GM21367 (cell line): Measurements from ENCODE around the gene MANSC1.

Experiments
- ATAC-seq: cut with Tn5 transposase; IDR thresholded peaks from one replicate; pipeline ENCODE4 v1.9.1; 2021; ENCODE audit not compliant: unreplicated experiment

The MANSC1 gene

DNA sequence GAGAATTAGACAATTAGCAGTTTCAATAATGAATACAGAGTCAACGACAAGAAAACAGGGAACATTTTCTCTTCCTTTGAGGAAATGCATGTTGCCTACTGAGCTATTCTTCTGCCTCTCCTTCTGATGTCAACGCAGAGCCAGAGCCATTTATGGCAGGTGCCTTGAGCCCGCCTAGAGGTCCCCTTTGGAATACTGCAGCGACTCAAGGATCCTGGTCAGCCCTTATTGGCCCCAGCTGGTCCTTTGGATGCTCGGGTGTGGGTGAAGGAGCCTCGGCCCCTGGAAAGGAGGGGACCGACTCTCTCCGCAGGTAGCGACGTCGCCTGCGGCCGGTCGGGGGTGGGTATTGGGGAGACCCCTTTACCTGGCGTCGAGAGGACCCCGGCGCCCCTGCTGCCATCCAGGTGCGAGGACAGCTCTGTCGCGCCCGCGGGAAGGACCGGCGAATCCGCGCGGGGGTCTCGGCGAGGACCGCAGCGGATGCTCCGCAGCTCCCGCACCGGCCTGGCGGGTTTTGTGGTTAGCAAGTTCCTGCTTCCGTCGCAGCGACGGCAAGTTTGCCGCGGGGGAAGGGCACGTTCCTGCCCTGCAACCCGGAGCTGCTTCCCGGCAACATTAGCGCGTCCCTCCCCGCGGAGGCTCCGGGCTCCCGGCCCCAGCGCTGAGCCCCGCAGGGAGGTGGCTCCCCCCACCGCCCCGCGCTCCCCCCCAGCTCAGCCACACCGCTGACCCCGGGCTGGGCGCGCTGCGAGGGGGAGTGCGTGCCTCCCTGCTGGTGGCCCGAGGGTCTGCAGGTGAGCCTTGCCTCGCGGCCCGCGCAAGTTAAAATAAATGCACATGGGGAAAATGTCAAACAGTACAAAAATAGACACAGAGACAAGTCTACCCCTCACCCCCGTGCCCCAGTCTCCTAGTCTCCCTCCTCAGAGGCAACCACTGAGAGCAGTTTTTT, at the start of gene MANSC1:
Gene MANSC1, minus strand, starts transcription at position 532 of the 955 bp plus-strand sequence. CDS start 6,928 bp downstream, outside the sequence.
- no peak for ATAC-seq

DNA sequence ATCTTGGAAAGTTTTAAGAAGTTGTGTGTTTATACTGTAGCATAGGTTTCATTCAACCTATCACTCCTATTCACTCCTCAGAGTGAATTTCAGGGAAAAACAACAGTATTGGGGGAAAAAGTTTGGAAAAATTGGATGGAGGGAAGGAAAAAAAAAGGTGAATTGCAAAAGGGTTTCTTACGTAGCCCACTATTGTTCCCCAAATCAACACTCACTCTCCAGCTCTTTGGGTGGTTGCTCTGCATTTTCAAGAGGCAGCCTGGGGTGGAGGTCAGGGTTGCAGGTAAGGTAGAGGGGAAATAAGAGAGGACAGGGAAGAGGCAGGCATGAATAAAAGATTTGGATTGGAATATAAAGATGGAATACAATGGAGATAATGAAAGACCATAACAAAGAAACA, 49.1 kb upstream of the MANSC1 start:
- ATAC-seq: no peak

DNA sequence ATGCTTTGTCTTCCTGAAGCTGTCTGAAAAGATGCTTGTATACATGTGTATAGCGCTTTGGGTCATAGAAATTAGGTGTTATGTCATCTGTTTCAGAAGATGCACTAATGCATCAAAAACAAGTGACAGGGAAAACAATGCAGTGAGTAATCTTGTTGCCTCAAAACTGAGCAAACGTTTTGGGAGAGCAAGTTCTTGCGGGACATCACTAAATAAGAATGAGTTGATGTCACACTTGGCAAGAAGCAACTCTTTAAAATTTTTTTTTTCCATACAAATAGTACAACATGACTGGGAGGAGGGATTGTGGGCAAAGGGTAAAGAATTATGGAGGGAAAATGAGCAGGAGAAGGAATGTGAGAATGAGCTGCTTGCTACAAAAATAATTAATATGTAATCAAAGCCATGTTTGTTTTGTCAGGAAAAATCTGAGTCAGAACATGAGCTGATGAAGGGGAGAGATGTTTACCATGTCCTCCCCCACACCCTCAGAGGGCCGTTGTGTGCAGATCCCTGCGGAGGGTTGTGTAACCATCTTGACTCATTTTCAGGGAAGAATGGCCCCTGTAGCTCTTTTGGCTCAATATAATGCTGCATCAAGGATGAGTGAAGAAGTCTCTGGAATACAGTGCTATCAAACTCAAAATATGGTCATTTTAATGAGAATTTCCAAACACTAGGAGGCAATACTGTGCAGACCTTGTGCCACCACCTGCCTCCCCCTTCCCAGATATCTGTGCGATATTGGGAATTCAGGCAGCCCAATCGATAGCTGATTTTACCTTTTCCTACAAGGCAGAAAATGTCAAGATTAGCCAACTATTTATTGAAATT, 48.2 kb upstream of the MANSC1 start:
- no peak for ATAC-seq

DNA sequence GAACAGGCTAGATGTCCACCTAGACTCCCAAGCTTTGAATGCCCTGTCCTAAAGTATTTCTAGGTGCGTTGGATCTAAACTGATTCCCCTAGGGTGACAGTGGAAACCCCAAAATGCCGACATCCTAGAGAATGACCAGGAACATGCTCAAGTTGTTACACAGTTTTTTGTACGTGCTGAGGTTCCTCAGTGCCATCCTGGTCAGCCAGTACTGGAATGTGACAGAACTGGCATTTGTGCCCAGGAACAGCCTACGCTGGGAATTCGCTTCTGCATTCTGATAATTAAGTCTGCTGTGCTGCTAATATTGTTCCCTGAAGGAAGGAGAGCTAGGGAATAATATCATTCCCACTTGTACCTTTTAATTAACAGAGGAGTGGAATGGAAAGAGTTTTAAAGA, 47.1 kb upstream of the MANSC1 start:
- no peak for ATAC-seq

DNA sequence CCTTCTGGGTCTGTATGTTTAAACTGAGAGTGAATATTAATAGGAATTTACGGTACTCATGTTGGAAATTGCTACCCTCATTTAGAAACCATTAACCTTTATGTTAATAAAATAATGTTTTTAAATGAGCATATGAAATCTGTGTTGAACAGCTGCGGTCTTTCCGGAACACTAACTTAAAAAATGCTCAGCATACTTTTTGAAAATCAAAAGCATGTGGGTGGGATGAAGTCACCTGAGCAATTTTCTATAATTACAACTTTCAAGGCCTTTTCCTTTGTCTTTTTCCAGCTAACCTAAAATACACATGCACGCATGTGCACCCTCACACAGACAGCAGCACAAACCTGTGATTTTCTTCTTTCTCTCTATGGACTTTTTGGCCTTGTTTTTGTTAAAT, 46.7 kb upstream of the MANSC1 start:
- no peak for ATAC-seq

DNA sequence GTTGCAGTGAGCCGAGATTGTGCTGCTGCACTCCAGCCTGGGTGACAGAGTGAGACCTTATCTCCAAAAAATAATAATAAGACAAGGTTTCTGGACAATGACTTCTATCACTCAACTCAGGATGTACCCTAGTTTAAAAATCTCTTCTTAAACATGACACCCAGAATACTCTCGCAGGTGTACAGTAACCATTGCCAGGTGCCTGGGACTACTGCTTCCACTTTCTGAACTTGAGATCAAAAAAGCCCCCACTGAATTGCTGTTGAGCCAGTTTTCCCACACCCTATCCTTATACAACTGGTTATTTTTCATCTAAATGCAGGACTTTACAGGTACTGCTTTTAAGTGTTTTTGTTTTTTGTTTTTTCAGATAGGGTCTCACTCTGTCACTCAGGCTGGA, 43.1 kb upstream of the MANSC1 start:
- no peak for ATAC-seq

DNA sequence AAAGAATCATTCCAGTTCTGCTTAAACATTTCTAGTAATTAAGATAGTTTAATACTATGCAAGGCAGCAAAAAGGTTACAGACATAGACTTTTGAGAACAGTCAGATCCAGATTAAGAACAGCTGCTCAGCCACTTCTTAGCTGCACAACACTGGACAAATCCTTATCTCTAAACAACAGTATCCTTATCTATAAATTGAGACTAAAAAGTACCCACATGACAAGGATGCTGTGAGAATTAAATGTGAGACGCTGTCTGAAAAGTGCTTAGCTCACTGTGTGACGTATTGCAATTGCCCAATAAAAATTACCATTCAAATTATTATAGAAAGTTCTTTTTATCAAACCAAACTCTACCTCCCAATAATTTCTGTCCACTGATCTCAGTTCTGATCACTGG, 42.4 kb upstream of the MANSC1 start:
- no peak for ATAC-seq

DNA sequence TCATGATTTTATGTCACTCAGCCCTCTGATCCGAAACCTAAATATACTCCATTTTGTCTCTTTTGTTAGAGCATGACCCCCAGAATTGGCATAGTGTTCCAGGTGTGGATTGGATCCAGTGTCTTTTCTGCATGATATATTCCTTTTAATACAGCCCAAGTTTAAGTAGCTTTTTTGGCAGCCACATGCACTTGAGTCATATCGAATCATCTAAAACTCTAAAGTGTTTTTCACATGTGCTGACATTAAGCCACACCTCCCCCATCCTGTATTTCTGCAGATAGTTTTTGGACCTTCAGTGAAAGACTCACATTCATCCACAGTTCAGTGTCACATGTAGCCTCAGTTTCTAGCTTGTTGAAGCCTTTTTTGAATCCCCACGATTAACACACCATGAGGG, 37.5 kb upstream of the MANSC1 start:
- ATAC-seq: no peak

DNA sequence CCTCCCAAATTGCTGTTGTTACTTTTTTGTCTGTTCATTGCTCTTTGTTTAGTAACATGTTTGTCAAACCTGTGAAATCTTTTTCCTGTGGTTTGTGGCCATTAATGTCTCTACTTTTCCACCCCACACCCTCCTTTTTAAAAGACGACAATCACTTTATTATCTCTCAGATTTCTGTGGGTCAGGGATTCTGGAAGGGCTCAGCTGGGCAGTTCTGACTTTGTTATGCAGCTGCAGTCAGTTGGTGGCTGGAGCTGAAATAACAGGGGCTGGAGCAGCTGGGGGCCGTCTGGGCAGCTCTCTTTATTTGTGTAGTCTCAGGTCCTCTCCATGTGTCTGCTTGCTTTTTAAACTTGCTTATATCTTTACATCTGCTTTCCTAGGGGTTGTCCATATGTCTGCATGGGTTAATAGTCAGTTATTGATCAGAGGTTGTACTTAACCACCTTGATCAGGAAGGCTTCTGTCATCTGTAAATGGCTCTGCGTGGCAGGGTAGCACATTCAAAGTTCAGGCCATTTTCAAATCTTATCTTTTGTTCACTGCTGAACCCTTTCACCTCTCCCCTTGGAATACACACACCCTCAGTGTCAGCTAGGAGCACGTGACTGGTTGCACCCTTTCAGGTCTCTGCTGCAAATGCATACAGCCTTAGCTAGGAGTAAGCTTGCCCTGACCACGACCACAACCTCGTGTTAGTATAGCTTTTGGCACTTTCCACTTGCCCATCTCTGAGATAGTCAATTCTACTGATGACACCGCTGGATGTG, 34.7 kb upstream of the MANSC1 start:
- no peak for ATAC-seq

DNA sequence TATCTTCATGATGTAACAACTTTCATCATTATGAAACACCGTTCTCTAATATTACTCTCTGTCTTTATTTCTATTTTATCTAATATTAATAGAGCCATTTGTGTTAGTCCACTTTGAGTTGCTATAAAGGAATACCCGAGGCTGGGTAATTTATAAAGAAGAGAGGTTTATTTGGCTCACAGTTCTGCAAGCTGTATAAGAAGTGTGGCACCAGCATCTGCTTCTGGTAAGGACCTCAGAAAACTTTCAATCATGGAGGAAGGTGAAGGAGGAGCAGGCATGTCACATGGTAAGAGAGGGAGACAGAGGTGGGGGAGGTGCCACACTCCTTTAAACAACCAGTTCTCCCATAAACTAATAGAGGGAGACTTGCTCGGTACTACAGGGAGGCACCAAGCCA, 31.9 kb upstream of the MANSC1 start:
- no peak for ATAC-seq

DNA sequence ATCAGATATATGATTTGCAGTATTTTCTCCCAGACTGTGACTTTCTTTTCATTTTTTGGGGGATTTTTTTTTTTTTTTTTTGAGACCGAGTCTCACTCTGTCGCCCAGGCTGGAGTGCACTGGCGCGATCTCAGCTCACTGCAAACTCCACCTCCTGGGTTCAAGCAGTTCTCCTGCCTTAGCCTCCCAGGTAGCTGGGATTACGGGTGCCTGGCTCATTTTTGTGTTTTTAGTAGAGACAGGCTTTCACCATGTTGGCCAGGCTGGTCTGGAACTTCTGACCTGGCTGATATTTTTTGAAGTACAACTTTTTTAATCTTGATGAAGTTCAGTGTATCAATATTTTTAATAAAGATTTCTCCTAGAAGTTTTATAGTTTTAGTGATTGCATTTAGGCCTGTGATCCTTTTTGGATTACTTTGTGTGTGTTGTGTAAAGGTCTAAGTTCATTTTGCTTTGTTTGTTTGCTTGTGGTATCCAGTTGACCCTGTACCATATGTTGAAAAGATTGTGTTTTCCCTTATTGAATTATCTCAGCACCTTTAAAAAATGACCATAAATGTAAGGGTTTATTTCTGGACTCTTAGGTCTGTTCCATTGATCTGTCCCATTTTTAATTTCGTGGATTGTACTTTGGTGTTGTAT, 31.0 kb upstream of the MANSC1 start:
- ATAC-seq: no peak

DNA sequence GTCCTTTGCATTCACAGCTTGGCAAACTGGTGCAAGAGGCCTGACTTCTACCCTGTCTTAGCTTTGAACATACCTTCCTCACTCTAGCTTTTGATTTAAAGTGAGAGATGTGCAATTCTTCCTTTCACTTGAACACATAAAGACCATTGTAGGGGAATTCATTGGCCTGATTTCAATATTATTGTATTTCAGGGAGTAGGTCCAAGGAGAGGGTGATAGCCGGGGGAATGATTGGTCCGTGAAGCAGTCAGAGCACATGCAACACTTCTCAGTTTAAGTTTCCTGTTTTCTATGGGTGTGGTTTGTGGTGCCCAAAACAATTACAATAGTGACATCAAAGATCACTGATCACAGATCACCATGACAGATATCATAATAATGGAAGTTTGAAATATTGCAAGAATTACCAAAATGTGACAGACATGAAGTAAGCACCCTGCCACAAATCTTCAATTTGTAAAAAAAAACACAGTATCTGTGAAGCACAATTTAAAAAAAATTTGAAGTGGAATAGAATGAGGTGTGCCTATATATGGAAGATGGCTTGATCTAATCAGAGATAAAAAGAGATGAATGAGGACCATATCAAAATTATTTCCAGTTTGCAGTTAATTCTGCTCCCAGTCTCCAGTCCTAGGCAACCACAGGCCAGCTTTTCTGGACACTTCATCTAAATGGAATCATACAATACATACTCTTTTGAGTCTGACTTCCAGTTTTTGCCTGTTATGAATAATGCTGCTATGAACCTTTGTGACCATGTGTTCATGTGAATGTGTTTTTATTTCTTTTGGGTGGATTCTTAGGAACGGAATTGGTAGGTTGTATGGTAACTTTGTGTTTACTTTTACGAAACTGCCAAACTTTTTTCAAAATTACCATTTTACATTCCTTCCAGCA, 30.0 kb upstream of the MANSC1 start:
- ATAC-seq: no peak

DNA sequence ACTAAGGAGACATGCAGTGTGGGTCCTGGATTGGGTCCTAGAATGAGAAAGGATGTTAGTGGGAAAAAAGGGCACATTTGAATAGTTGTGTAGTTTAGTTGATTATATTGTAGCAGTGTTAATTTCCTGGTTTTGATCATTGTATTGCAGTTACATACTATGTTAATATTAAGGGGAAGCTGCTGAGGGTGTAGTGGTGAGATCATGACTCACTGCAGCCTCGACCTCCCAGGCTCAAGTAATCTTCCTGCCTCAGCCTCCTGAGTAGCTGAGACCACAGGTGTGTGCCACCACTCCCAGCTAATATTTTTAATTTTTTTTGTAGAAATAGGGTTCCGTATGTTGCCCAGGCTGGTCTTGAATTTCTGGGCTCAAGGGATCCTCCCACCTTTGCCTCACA, 28.6 kb upstream of the MANSC1 start:
- no peak for ATAC-seq

DNA sequence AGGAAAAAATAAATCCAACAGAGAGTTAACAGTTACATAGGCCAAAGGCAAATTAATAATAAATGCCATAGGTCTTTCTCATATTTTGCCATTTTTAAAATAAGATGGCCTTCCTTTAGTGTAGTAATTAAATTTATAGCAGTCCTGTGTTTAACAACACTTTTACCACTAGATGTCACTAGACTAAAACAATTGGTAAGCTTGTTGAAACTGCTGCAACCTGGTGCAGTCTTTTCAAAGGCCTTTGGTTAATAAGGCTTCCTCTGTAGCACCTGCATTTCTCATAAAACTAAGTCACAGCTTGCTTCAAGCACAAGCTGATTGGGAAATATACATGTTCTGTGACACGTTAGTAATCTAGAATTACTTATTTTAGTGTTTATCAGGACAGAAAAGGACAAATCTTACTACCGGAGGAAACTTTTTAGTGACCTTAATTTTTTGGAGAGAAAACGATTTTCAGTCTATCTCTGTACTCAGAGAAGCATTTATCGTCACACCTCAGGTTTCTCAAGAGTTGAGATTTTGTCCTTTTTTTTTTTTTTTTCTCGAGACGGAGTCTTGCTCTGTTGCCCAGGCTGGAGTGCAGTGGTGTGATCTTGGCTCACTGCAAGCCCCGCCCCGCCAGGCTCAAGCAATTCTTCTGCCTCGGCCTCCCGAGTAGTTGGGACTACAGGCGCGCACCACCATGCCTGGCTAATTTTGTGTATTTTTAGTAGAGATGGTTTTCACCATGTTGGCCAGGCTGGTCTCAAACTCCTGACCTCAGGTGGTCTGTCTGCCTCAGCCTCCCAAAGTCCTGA, 26.8 kb upstream of the MANSC1 start:
- ATAC-seq: no peak

DNA sequence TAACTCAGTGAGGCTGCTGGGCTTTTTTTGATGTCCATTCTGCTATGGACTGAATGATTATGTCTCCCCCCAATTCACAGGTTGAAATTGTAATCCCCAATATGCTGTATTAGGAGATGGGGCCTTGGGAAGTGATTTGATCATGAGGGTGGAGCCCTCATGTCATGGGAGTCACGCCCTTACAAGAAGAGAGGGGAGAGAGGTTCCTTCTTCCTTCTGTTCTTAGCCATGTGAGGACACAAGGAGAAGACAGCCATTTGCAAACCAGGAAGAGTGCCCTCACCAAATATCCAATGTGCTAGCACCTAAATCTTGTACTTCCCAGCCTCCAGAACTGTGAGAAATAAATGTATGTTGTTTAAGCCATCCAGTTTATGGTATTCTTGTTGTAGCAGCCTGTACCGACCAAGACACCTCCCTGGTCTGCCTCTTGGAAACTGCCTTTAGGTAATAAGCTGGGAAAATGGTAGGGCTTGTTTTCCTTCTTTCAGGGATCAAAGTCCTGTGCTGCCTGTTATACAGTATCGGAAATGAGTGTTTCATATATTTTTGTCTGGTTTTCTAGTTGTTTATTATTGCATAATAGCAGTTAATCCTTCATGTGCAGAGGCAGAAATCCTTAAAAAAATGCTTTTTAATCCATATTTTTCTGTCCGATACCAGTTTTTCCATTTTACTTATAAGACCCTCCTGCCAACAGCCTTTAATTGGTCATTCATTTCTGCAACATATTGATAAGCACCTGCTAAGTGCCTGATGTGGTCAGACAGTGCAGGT, 23.1 kb upstream of the MANSC1 start:
- ATAC-seq: no peak

DNA sequence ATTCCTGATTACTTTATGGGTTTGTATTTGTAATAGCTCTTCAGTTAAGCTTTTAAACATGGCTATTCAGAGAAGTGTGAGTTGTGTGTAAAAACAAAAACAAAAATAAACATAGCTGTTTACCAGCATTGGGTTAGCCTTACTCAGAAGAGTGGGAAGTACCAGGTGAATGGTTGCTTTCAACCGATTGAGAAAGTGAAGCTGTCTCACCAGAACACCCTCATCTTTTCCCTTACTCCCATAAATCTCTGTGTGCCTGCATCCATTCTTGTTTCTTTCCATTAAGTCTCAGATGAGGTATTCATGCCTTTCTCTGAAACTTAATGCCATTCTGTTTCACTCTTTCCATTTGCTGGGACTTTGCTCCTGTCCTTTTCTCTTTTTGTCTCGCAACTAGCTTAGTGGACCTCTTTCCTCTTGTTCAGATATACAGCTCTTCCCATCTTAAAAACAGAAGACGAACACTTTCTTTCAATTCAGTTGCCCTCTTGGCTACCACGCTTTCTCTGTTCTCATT, 17.5 kb upstream of the MANSC1 start:
- no peak for ATAC-seq

DNA sequence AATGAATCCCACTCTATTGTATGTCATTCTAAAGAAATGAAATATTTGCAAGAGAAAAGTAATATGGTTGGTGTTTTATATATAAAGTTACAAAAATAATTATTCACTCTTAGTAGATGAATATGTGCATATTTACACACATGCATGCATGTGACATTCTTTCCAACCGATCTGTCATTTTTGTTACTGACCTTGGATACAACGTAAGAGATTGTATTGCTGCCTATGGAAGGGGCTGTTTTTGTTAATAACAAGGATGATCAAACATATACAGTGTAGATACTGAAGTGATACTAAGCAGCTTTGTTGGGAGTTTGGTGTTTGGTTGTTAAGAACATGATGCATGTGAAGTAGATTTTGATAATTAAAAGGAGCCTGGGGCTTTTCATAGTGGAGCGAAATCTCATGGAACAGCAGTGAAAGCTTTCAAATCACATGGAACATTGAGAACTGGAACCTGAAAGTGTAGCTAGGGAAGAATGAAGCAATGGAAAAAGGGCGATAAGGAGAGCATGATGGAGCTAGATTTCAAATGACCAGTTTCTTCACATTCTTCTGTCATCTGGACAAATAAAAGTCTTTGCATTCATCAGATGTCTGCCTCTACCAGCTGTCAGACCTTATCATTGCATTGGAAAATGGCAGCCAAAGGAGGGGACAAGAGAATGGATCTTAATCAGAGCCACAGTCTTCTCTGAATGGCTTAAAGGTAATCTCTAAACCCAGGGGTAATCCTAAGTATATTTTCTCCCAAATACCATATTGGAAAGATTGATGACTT, 16.8 kb upstream of the MANSC1 start:
- no peak for ATAC-seq
